ENCODE measurements around the gene BMP8B.

BMP8B gene

DNA sequence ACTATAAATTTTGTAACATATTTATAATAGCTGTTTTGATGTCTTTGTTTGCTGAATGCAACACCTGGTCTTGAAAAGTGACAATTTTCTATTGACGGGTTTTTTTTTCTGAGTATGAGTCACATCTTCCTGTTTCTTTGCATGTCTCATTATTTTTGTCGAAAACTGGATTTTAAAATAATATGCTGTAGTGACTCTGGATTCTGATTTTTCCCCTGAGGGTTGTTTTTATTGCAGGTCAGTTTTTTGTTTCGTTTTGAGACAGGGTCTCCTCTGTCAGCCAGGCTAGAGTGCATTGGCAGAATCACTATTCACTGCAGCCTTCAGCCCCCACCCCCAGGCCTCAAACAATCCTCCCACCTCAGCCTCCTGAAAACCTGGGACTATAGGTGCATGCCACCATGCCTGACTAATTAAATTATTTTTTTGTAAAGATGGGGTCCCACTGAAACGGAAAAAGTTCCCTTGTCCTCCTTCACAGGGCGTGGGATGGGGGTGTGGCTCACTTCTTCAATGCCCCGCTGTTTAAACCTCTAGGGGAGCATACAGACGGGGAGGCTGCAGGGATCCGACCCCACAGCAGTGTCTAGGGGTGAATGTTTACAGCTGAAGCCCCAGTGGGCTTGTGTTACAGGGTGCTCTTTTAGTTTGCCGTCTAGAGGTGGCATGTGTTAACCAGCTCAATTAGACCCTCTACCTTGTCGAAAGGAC is 61.3 kb downstream of the BMP8B start:
- TF ChIP-seq, protein P1, sequence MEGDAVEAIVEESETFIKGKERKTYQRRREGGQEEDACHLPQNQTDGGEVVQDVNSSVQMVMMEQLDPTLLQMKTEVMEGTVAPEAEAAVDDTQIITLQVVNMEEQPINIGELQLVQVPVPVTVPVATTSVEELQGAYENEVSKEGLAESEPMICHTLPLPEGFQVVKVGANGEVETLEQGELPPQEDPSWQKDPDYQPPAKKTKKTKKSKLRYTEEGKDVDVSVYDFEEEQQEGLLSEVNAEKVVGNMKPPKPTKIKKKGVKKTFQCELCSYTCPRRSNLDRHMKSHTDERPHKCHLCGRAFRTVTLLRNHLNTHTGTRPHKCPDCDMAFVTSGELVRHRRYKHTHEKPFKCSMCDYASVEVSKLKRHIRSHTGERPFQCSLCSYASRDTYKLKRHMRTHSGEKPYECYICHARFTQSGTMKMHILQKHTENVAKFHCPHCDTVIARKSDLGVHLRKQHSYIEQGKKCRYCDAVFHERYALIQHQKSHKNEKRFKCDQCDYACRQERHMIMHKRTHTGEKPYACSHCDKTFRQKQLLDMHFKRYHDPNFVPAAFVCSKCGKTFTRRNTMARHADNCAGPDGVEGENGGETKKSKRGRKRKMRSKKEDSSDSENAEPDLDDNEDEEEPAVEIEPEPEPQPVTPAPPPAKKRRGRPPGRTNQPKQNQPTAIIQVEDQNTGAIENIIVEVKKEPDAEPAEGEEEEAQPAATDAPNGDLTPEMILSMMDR (IDR thresholded peaks at IDR 0.05; ENCODE audit: borderline replicate concordance, insufficient read depth, low read depth, low read length) = no peak
- H3K4me3 ChIP-seq (ENCODE audit: low read depth, low read length) = no peak overlapping the region

DNA sequence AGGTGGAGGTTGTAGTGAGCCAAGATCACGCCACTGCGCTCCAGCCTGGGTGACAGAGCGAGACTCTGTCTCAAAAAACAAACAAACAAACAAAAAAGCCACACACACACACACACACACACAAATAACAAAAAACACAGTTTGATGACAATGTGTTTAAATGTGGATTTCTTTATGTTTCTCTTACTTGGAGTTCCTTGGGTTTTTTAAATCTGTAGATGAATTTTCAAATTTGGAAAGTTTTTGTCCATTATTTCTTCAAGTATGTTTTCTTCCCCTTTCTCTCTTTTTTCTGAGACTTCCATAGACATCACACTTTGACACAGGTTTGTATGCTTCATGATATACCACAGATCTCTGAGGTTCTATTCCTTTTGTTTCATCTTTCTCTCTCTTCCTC is 62.1 kb downstream of the BMP8B start:
- no peak overlapping the region for H3K4me3 ChIP-seq (ENCODE audit: low read depth, low read length)
- TF ChIP-seq, protein P1 (IDR thresholded peaks at IDR 0.05; ENCODE audit: borderline replicate concordance, insufficient read depth, low read depth, low read length) = no peak

DNA sequence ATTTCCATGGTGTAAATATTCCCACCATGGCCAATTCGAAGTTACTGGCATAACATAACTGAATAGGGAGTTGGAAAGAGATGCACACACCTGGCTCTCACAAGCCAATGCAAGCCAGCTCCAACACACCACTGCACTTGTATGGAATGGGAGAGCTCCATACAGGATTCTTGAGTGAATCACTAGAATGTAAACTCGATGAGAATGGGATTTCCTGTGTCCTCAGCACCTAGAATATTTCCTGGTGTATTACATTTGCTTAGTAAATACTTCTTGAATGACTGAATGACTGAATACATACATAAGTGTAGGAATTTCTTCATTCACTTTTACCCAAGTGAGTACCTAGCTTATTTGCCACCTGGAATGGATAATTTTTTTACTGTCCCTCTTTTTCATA is 66.2 kb downstream of the BMP8B start:
- TF ChIP-seq, protein P1 (IDR thresholded peaks at IDR 0.05; ENCODE audit: borderline replicate concordance, insufficient read depth, low read depth, low read length) = no peak

DNA sequence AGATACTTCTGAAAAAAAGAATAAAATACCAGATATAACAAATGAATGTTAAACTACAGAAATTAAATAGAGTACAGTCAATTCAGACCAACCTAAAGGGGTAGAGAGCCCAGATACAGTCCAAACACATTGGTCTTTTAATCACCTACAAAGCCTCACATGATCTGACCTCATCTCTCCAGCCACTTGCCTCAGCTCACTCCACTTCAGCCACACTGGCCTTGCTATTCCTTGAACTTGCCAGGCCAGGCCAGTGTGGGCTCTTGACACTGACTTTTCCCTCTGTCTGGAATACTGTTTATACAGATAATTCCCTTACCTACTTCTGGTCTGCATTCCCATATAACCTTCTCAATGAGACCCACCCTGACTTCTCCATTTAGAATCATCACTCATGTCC is 67.0 kb downstream of the BMP8B start:
- H3K4me3 ChIP-seq (ENCODE audit: low read depth, low read length) = no peak overlapping the region
- TF ChIP-seq, protein P1 (IDR thresholded peaks at IDR 0.05; ENCODE audit: borderline replicate concordance, insufficient read depth, low read depth, low read length) = no peak

More for the DNA sequence above, 66.2 kb downstream of the BMP8B start:
- H3K4me3 ChIP-seq (ENCODE audit: low read depth, low read length) = no peak overlapping the region

DNA sequence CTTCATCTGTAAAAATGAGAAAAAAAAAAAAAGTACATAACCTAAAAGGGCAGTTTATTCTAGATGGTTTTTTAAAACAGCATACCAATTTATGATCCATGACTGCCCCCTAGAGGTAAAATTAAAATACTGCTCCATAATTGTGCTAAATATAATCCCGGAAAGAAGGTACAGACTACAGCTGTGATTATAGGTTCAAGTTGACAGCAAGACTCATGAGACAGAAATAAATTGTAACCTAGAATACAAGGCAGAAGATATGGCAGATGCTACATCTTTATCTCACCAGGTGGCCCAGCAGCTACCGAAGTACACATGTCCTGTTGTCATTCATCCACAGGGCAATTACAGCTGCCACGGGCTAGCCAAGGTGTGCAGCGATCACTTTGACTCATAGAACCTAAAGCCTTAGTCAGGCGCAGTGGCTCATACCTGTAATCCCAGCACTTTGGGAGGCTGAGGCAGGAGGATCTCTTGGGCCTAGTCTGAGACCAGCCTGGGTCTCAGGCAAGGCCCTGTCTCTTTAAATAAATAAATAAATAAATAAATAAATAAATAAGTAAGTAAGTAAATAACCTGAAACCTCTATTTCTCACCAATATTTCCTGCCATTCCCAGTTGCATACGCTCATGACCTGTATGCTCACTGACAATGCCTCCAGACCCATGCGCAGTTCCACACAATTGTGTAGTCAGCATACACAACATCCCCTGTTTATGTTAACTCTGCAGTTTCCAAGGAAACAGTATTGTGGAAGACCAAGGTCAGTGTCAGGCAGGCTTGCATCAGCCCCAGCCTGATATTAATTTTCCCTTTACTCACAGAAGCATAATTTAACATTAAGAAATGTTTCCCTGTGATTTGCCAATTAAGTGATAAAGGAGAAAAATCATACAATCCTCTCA is 68.3 kb downstream of the BMP8B start:
- H3K4me3 ChIP-seq (ENCODE audit: low read depth, low read length) = no peak overlapping the region
- TF ChIP-seq, protein P1 (IDR thresholded peaks at IDR 0.05; ENCODE audit: borderline replicate concordance, insufficient read depth, low read depth, low read length) = no peak

DNA sequence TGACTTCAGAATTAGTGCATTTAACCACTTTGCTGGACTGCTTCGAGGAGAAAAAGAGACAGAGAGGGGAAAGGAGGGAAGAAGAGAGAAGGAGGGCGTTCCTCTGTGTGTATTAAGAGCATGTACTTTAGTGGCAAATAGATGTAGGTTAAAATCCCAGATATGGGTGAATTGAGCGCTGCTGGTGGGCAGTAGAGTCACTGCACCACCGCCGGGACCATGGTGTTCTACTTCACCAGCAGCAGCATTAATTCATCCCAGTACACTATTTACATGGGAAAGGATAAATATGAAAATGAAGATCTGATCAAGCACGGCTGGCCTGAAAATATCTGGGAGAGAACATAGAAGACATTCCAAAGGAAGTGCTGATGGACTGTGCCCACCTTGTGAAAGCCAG is 70.9 kb downstream of the BMP8B start:
- no peak overlapping the region for H3K4me3 ChIP-seq (ENCODE audit: low read depth, low read length)
- TF ChIP-seq, protein P1 (IDR thresholded peaks at IDR 0.05; ENCODE audit: borderline replicate concordance, insufficient read depth, low read depth, low read length) = no peak
